GM19023 (cell line): ENCODE results near the gene STK24.

ENCODE experiments used
- ATAC-seq: cut with Tn5 transposase; IDR thresholded peaks from one replicate; pipeline ENCODE4 v1.9.1; 2021; ENCODE audit warnings: mild to moderate bottlenecking, moderate library complexity; ENCODE audit not compliant: unreplicated experiment

STK24 gene

GRCh38 chr13:98514288-98514687 lies 62.6 kb downstream of the STK24 start:
- no peak for ATAC-seq

- no peak for ATAC-seq
Measured at GRCh38 chr13:98513837-98514236, 63.1 kb downstream of the STK24 start.

DNA sequence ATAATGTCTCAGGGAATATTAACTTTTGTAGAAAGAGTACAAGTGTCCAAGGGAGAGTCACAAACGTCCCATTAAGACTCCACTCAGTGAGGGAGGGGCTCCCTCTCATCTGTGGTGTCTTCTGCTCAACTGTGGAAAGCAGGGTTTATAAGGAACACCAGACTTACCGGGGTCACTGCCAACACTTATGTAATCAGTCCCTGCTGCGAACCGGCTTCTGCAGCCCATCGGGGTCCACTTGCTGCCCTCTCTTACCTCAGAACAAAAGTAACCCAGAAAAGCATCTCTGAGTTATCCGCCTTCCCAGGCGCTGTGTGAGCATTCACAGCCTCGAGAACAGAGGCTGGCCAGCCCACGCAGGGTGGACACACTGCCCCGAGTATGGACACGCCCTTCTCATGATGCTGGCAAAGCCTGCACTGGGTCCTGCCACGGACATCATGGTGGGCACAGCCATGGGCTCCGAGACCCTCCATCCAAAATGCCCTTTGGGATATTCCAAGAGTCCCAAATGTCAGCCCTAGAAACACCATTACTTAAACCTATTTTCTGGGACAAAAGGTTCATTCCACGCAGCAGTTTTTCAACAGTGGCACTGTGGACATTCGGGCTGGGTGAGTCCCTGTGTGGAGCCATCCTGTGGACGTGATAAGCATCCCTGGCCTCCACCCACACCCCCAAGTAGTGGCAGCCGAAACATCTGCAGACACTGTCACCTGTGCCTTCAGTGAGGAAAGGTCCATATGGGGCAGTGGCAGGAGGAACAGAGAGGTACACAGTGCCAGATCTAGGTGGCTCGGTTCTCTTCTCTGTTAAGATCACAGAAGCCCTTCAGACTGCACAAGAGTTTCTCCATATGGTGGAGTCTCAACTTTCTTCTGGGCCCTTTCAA lies 63.9 kb downstream of the STK24 start:
- no peak for ATAC-seq

DNA sequence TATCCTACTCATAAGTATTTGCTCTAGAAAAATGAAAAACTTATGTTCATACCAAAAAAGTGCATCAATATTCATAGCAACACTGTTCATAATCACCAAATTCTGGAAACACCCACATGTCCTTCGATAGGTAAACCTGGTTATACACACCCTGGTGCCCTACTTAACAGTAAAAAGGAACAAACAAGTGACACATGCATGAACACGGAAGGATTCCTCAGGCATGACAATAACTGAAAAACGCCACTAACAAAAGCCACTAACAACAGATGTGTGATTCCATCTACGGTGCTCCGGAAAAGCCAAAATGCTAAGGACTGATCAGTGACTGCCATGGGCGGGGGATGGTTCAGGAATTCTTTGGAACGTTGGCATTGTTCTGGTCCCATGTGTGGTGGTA lies 65.5 kb downstream of the STK24 start:
- no peak for ATAC-seq

GRCh38 chr13:98510156-98510509 lies 66.8 kb downstream of the STK24 start:
- ATAC-seq, result no peak

DNA sequence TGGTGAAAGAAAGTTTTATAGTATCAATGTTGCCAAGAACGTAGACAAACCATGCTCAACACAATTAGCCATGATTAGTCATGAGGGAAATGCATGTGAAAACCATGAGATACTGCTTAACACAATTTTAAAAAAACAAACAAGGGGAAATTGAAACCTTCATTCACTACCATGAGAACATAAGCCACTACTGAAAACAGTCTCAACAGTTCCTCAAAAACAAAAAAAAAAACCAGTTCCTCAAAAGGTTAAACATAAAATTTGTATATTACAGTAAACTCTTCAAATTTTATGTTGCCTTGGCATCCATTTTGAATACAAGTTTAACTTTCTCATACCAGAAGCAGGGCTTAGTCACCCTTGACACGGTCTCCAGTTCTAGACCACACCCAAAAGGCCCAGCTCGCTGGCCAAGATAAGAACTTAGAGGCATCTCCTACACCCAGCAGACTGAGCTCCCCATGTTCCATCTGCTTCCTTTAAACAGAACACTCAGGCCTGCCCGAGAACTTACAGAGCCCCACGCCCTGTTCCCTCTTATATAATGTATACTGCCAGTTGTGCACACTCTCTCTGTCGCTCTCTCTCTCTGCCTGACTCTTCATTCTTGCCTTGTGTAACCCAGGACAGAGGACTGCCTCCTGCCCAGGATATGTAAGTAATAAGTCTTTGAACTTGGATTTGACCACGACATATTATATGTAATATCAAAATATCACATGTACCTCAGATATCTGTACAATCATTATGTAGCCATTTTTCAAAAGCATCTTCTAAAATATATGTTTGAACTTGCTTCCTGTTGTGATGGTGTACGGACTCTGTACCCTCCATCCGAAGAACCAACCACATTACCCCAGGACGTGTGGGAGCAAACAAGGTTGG lies 67.4 kb downstream of the STK24 start:
- ATAC-seq, result peak; percentile 49

- no peak for ATAC-seq
Measured at GRCh38 chr13:98508685-98509084, 68.2 kb downstream of the STK24 start.

GRCh38 chr13:98508280-98508679 lies 68.6 kb downstream of the STK24 start:
- ATAC-seq, result no peak

DNA sequence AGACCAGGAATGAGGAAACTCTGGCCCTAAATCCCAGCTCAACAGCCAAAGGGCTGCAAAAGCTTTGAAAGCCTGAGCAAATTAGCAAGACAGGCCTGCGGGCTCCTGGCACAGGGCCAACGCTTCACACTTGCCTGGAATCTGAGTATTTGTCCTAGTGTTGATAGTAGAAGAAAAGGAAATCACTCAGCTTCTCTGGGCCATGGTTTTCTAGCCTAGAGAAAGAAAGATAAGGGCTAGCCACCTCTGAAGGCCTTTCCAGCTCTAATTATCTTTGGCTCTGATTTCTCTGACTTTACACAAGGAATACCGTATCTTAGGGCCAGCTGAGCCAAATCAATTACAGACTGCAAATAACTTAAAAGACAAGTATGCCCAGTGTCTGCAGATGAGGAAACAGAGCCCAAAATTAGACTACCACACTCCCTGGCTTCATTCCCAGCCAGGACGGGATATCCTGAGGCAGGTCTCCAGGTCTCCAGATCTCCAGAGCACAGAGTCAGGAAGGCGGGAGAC lies 69.6 kb downstream of the STK24 start:
- no peak for ATAC-seq

DNA sequence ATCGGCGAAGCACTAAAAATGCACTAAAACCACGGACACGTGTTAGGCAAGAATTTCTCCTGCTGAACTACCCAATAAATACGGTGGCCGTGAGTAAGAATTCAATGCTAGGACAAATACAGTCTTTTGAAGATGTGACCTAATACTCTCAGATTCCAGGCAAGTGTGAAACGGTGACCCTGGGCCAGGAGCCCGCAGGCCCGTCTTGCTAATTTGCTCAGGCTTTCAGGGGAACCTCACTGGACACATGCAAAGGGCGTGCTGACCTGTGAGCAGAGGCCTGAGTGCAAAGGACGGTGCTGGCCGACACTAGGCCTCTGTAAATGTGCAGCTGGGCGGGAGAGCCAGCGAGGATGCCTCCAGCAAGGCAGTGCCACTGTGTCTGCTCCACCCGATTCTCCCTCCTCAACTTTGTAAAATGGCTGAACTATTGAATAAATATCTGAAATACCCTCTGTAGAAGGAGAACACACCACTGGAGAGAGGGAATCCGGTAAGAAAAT lies 70.1 kb downstream of the STK24 start:
- no peak for ATAC-seq

DNA sequence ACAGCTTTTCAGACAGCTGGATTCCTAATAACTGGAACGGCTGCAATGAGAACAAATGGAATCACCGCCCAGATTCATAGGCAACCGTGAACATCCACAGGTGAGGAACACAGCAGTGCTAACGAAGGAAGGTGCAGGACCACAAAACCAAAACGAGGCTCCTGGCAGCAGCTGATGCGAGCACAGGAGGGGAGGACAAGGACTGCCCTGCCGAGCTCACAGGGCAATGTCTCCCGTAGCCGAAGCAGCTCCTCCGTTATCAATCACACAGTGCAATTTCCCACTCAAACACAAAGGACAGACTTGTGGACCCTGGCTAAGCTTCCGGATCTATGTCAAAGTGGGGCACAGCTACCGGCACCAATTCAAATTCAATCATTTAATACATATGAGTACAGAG lies 70.6 kb downstream of the STK24 start:
- no peak for ATAC-seq

- no peak for ATAC-seq
Measured at GRCh38 chr13:98505217-98505616, 71.7 kb downstream of the STK24 start.

DNA sequence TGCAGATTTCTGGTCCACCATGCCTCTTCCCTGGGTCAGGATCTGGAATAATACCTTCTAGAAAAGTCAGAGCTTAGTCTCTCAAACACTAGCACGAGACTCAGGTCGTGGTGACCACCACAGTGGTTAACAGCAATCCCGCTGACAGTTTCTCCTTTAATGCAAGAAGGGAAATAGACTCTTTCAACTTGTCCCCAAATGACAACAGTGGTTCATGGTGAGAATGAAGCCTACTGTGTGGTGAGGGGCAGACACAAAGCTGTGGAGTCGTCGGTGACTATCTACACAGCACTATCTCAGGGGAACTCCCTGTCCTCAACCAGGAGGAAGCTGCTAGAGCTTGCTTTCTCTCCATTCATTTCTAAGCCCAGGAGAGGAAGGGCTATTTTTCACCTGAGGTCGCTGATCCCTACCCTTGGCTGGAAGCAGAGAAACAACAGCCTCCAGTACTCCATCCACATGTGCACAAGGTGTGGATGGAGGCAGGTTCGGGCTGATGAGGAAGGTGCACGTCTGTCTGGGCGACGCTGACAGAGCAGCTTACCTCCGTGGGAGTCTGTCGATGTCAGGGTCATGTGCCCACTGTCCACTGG lies 72.4 kb downstream of the STK24 start:
- peak; percentile 50 for ATAC-seq

DNA sequence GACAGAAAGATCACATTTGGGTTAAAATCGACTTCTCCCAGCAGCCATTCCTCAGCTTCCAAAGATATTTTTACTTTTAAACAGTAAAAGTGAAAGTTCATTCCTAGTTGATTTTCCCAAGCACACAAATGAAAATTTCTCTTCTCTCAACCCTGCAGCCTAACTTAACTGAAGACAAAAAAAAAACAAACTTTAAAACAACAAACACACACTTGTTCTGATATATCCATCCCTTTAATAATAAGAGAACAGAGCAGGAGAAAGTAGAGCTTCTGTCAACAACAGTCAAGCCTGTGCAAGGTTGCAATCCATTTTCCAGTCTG lies 72.9 kb downstream of the STK24 start:
- ATAC-seq, result peak; percentile 4

DNA sequence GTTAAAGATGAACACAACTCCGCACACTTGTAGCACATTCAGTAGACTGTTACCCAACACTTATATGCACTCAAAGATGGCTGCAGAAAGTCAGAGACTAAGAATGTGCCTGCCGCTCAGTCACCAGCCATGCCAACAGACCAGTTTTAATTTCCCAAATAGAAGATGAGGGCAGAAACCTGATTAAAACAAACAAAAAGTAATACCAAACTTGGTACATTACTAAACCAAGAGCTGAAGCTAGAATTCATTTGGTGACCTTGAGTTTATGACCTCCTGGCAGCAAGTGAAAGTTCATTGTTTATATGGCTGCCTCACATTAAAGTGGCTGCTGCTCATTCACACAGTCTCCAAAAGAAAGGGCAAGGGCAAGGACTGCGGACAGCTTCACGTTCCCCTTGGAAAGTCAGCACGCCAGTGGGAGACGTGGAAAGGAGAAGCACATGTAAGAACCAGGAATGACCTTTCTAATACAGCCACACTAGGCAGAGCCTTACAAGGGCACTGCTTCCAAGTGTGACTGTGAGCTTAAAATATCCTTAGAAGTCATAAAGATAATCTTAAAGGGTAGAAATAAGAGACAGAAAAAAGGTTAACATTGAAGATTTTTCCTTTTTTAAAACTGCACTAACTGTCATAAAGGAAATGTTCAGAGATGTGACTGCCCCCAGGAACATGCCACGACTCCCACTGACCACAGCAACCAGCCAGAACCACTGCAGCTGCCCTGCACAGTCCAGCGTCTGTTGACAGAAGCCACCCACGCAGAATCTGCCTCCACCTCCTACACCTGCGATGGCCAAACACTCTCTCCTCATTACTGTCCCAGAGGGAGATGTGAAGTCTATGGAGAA lies 73.5 kb downstream of the STK24 start:
- no peak for ATAC-seq

DNA sequence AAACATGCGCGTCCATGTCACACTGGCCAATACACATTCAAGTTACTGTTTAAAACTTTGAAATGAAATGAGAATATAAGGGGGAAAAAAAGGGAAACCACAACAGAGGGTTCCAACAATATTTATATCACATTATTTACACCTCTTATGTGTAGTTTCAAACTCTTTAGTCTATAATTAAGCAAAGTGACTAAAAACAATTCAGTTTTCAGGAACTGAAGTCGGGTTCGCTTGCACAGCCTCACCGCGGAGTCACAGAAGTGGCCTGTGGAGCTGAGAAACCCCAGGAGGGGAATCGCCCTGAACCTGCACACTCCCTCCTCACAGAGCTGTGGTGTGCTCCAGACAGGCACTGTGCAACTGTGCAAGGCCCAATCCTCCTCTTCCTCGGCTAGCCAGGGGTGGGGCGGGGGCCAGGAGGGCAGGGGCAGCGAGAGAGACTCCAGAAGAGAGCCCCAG lies 75.9 kb downstream of the STK24 start:
- peak; percentile 72 for ATAC-seq

DNA sequence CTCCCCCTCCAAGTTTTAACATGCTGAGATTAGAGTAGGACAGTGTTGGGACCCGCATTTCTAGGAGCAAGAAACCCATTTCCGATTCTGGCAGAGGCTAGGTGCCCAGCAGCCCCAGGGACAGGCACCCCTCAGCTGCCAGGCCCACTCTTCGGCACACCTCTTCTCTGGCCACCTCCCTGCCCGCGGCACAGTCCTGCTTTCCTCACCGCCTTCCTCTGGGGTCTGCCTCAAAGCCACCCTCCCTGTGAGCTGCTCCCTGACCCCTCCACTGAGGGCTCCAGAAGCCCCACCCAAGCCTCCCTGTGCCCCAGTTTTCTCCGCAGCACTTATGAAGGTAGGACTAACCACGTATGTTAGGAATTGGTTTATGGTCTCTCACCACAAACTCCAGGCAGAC lies 79.9 kb downstream of the STK24 start:
- ATAC-seq, result no peak

DNA sequence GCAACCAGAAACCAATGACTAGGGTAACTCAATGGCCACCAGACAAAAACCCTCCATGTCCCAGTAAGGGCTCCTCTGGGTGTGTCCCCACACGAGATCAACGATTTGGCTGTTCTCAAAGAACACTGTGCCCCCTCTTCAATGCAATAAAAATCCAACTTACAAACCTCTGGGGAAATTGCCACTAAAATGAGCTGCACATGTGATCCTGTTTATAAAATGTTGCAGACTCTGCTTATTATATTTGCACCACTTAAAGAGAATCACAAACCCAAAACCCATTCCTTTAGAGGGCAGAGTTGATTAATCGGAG lies 80.5 kb downstream of the STK24 start:
- ATAC-seq, result no peak

DNA sequence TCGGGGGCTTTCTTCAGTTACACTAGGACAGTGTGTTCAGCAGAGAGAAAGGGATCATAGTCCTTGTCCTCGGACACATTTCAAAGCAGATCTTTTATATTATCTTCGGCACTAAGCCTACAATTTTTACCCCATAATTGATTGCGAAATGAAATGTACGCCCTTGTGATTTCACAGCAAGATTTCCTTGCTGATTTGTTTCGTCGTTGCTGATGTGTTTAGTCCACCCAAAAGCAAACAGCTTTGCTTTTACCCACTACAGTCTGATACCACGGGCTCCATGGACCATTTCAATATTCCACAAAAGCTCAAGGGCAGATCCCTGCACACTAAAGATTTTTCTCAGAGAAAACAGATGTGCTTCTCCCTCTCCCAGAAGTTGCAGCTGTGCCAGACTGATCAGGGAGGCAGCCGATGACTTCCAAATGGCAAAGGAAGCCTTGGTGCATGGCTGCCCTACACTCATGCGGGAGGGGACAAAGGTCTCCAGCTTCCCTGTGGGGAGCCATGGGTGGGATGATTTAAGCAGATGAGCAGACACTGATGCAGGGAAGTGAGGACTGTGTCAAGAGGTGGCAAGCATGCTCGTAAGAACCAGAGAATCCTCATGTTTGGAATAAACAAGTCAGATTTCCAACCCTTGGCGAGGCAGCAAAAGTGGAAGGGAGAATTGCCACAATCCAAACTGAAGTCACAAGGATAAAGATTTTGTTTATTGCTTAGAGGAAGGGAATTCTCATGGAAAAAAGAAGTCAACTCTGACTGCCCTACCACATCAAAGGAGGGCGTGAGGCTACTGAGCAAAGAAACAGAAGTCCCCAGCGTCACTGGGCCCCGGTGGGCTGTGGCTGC lies 81.1 kb downstream of the STK24 start:
- no peak for ATAC-seq

- no peak for ATAC-seq
Measured at GRCh38 chr13:98494769-98495168, 82.1 kb downstream of the STK24 start.
